Measurements from ENCODE around the gene MARVELD1.

DNA sequence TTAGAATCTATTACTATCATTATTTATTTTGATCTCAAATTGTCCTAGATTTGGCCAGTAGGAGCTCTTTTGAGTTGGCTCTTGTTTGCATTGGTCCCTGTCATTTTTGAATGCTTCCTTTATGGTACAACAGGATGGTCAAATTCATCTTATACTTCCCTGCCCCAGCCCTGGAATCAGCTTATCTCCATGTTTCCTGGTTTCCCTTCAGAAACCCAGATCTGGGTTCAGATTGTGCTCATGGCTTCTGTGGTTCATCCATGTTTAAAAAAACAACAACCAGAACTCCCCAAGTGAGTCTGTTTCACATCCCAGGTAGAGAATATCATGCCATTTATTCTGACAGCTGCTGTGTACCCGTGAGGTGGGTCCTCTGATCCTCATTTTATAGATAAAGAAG lies 34.0 kb downstream of the MARVELD1 start:
- TF ChIP-seq, protein P1, sequence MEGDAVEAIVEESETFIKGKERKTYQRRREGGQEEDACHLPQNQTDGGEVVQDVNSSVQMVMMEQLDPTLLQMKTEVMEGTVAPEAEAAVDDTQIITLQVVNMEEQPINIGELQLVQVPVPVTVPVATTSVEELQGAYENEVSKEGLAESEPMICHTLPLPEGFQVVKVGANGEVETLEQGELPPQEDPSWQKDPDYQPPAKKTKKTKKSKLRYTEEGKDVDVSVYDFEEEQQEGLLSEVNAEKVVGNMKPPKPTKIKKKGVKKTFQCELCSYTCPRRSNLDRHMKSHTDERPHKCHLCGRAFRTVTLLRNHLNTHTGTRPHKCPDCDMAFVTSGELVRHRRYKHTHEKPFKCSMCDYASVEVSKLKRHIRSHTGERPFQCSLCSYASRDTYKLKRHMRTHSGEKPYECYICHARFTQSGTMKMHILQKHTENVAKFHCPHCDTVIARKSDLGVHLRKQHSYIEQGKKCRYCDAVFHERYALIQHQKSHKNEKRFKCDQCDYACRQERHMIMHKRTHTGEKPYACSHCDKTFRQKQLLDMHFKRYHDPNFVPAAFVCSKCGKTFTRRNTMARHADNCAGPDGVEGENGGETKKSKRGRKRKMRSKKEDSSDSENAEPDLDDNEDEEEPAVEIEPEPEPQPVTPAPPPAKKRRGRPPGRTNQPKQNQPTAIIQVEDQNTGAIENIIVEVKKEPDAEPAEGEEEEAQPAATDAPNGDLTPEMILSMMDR (IDR thresholded peaks at IDR 0.05): no peak
- no peak for TF ChIP-seq POLR2A (IDR thresholded peaks at IDR 0.05)

Data from body of pancreas (tissue), 4 donors.